Effector CD8-positive, alpha-beta T cell (primary cell): ENCODE measurements around the gene TTC31.
"Not testable (repeated sequence)": the region's sequence is repeated elsewhere in the genome, so short reads cannot be mapped to it uniquely, and the experiment has no call there.

Source experiments
- DNase-seq: peaks from one replicate; lab custom pipeline; 2025; lab: John Stamatoyannopoulos, UW

The TTC31 gene

DNA sequence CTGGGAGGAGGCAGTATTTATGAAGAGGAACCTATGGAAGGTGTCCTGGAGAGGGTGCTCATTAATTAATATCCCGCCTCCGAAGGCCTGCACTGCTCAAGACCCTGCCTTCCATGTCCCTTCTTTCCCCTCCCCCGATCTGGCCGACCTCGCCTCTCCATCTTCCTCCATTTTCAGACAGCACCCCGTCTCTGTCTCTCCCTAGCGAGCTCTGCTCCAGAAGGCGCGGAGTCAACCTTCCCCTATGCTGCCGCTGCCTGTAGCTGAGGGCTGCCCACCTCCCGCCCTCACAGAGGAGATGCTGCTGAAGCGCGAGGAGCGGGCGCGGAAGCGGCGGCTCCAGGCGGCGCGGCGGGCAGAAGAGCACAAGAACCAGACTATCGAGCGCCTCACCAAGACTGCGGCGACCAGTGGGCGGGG, 25.7 kb upstream of the TTC31 start:
- DNase-seq = no peak

DNA sequence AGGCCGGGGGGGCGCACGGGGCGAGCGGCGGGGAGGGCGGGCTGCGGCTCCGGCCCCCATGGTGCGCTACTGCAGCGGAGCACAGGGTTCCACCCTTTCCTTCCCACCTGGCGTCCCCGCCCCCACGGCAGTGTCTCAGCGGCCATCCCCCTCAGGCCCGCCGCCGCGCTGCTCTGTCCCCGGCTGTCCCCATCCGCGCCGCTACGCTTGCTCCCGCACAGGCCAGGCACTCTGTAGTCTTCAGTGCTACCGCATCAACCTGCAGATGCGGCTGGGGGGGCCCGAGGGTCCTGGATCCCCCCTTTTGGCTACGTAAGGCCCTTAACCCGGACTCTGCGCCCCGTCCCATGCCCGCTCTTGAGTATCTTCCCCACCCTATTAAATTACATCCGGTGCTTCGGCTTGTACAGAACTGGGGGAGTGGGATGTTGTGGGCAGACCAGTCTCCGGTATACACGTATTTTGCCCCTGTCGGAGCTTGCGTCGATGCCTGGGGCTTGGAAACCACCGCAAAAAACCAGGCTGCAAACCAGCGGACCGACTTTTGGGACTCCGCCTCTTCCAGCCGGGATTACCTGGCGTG, 25.2 kb upstream of the TTC31 start:
- DNase-seq = peak; percentile 65

DNA sequence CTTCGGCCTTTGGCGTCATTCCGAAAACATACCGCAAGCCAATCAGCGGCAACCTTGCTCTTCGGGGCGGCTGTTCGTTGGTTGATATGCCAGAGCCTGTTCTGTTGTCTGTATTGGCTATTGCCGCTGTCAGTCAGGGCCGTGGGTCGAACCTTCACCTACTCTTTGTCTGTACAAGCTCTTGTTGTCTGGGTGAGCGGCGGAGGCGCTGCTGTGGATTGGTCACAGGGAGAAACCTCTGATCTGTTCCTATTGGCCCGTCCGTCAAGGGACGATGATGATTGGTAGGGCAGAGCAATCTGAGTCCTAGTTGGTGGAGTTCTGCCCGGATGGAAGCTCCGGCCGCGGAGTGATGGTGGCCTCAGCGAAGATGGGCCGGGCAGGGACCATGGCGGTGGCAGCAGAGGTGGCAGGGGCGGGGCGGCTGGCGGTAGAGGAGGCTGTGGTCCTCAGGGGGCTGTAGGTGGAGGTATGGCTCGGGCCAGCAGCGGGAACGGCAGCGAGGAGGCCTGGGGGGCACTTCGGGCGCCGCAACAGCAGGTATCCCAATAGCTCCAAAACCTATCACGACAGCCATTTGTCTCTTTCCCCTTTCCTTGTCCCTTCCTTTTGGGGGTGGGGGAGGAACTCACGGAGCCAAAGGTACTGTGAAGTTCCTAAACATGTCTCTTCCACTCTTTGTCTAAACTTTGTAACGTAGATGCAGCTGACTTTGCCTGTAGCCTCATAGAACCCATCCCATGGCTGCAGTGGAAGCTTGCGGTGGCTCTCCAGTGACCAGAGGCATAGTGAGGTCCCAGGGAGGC, 24.5 kb upstream of the TTC31 start, which contains the start of gene WBP1:
Gene WBP1 (plus strand): TSS at position 307 of the 806 bp plus-strand sequence. CDS start 165 bp downstream, at position 472.
- peak; percentile 99 for DNase-seq

- no peak for DNase-seq
Measured at GRCh38 chr2:74458938-74459363, 23.9 kb upstream of the TTC31 start.

- not testable (repeated sequence) for DNase-seq
Measured at GRCh38 chr2:74459503-74460118, 23.3 kb upstream of the TTC31 start.

DNA sequence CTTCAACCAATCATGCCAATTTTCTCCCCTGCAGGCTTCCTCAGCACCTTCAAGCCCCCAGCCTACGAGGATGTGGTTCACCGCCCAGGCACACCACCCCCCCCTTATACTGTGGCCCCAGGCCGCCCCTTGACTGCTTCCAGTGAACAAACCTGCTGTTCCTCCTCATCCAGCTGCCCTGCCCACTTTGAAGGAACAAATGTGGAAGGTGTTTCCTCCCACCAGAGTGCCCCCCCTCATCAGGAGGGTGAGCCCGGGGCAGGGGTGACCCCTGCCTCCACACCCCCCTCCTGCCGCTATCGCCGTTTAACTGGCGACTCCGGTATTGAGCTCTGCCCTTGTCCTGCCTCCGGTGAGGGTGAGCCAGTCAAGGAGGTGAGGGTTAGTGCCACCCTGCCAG, 22.7 kb upstream of the TTC31 start:
- not testable (repeated sequence) for DNase-seq

- no peak for DNase-seq
Measured at GRCh38 chr2:74461187-74462053, 21.5 kb upstream of the TTC31 start.

GRCh38 chr2:74462054-74462785, 20.7 kb upstream of the TTC31 start:
- no peak for DNase-seq

DNA sequence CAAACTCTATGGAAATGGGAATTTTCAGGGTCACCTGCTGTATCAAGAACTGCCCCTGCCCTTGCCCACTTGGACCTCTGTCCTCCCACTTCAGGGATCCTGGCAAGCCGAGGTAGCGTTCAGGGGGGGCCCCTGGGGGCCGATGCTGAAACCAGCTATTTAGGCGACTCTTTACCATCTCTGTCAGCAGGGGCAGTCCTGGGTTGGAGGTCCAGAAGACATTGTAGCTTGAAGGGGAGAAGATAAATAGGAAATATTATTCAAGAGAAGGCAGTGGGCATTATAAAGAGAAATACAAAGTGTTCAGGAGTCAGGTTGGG, 20.1 kb upstream of the TTC31 start:
- no peak for DNase-seq

DNA sequence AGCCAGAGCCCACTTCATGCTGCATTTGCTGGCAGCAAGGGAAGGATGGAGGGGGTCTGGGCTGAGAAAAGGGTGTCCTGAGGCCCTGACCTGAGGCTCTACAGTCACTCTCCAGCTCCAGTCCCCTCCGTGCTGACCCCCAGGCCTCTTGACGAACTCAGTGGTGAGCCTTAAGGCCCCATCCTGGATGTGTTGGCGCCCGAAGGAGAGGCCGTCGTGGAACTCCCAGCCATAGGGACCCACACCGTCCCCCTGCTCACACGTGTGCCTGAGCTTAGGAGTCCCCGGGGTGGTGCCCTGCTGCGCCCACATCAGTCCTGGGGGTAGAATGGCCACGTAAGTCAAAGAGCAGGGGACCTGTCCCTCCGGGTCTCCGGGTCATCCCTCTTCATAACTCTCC, 18.5 kb upstream of the TTC31 start:
- no peak for DNase-seq

DNA sequence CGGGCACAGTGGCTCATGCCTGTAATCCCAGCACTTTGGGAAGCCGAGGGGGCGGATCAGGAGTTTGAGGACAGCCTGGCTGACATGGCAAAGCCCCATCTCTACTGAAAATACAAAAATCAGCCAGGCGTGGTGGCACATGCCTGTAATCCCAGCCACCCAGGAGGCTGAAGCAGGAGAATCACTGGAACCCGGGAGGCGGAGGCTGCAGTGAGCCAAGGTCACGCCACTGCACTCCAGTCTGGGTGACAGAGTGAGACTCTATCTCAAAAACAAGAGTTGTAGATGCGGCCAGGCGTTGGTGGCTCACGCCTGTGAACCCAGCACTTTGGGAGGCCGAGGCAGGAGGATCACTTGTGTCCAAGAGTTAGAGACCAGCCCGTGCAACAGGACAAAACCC, 12.1 kb upstream of the TTC31 start:
- not testable (repeated sequence) for DNase-seq

DNA sequence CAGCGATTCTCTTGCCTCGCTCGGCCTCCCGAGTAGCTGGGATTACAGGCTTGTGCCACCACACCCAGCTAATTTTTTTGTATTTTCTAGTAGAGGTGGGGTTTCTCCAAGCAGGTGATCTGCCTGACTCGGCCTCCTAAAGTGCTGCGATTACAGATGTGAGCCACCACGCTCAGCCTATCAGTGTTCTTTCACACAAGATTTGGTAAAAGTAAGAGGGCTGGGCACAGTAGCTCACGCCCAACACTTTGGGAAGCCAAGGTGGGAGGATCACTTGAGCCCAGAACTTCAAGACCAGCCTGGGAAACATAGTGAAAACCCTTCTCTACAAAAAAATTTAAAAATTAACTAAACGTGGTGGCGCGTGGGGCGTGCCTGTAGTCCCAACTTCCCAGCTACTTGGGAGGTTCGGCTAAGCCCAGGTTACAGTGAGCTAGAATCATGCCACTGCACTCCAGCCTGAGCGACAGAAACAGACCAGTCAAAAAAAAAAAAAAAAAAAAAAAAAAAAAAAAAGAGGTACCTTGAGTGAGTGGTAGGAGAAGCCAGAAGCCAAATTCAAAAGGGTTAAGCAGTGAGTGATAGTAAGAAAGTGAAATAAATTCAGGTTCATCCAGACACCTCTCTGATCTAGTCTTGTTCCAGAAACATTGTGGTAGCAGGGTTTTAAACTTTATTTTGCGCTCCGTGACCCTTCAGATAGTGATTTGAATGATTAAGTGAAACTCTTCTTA, 11.4 kb upstream of the TTC31 start:
- DNase-seq = no peak

DNA sequence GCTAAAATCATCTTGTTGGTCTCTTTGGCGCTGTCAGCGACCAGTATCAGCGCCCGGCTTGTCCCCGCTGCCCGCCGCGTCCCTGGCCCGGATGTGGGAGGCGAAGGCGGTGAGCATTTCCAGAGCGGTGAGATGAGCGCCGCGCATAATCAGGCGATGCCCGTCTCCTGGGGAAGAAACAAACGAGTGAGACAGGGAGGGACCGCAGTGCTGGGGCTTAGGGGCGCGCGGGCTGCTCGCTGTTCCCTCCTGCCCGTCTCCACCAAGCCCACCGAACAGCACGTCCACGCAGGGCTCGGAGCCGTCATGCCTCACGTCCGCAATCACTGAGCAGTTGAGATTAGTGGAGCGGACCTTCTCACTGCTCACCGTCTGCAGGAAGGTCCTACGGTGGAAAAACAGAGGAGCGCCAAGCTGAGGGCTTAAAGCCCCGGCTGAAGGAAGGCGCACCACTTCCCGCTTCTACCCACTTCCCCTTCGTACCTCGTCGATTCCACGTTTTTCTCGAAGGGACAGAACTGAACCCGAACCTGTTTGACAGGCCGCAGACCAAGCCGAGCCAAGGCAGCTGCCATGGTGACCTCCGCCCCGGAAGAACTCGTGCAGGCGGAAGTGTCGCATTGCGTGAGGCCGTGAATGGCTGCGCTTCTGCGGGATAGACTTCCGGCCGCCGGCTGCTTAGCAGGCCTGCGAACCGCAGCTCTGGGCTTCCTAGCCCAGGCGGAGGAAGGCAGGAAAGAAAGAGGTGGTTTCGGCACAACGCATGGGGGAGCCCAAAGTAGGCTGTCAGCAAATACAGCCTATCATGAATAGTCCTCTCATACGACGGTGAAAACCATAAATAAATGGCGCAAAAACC, 10.6 kb upstream of the TTC31 start, which contains the start of gene MRPL53:
Gene MRPL53 (minus strand): TSS at position 595 of the 859 bp plus-strand sequence. CDS start 20 bp downstream, at position 575.
- DNase-seq = peak; percentile 94

DNA sequence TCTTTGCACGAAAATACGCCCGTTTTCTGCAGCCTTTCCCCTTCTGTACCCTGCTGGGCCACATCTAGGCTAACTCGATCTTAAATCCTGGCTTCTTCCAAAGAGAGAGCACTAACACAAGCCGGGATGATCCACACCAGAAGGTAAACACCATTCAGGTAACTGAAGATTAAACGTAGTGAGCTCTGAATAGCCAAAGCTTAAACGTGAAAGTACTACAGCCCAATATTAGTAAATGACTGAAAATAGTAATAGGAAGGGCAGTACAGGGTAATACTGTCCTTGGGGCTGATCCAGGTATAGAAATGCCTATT, 10.0 kb upstream of the TTC31 start:
- no peak for DNase-seq

DNA sequence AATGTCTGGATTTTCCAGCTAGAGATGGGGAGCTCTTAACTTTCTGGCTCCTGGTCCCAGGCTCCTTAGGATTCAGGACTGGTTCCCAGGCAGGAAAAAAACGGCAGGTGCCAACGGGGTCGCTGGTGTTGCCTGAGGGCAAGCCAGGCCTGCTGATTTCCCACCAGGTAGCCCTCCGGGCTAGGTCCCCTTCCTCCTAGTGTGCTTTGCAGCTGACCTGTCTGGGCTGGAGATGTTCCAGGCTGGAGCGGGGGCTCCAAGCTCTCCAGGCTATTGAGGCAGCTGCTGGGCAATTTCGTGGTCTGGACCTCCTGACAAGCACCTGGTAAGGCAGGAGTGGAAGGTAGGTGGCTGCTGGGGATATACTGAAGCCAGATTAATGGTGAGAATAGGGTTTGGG, 8.4 kb upstream of the TTC31 start:
- no peak for DNase-seq

DNA sequence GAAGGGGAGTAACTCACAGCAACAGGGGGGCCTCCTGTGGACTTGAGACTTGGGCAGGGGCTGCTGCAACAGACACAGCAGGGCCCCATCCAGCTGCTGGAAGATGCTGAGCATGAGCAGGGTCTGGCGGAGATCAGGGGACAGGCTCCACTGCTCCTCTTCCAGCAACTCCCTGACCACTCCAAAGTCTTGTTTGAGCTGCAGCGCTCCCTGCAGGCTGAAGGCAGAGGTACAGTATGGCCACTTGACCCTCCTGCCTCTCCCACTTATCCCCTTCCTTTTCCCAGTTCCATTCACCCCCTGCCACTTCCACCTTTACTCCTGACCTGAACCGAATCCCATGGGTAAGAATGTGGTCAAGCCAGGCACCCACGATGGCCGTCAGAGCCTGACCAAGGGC, 8.0 kb upstream of the TTC31 start:
- DNase-seq = no peak

GRCh38 chr2:74481431-74481830, 1.4 kb upstream of the TTC31 start:
- DNase-seq = no peak

DNA sequence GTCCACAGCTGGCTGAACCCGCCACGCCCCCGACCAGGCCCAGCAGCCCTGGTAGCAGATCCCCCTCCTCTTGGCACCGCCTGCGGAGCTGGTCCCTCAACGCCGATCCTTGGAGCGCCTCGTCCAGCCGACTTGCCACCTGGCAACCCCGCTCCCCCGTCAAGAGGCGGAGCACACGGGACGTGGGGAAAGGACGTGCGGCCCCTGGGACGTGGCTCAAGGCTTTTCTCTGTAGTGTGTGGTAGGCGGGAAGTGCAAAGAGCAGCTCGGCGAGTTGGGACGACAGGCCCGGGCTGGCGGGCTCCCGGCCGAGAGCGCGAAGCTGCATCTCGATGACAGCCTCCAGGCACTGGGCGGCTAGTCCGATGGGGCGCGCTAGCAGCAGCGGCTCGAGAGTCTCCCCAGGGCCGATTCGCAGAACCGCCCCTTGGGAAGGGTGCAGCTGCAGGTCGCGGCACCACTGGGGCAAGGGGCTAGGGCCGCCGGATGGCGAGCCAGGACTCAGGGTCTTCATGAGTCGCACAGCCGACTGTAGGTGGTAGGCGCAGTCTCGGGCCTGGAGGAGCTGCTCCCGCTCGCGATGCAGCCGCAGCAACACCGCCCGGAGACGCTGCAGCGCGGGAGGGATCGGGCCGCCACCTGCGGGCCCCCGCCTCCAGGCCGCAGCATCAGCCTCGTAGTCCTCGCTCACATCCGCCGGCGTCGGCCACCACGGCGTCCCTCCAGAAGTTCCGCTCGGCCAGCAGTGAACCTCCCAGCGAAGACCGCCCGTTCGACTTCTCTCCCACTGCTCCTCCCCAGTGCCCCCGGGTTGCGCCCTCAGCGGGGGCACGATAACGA, 700 bp upstream of the TTC31 start:
- DNase-seq = peak; percentile 43

DNA sequence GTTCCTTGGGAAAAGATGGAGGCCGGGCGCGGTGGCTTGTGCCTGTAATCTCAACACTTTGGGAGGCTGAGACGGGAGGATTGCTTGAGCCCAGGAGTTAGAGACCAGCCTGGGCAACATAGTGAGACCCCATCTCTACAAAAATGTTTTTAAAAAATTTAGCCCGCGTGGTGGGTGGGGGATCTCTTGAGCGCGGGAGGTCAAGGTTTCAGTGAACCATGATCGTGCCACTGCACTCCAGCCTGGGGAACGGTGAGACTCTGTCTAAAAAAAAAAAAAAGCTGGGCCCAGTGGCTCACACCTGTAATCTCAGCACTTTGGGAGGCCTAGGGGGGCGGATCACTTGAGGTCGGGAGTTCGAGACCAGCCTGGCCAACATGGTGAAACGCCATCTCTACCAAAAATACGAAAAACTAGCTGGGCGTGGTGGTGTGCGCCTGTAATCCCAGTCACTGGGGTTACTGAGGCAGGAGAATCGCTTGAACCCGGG, 839 bp downstream of the TTC31 start:
- not testable (repeated sequence) for DNase-seq
